PFSK-1 (cell line): ENCODE measurements around the gene NEK5.

Source experiments
- POLR2AphosphoS5 ChIP-seq: IDR thresholded peaks from 2 replicates; pipeline ENCODE4 v1.6.1; 2012; ENCODE audit warnings: low read depth, mild to moderate bottlenecking, control low read depth, low read length, moderate library complexity
- SIN3A ChIP-seq: IDR thresholded peaks from 2 replicates; pipeline ENCODE4 v1.6.1; 2012; ENCODE audit warnings: mild to moderate bottlenecking, low read length, moderate library complexity, borderline replicate concordance; ENCODE audit not compliant: insufficient read depth
- TAF1 ChIP-seq: IDR thresholded peaks from 2 replicates; pipeline ENCODE4 v1.6.1; 2012; ENCODE audit warnings: low read length, control low read depth, borderline replicate concordance; ENCODE audit not compliant: insufficient read depth
- TF ChIP-seq, protein P1 (sequence below), 2 experiments: IDR thresholded peaks; 2 replicates each; pipeline versions ENCODE4 v1.6.1 to v1.8.0; 2011 to 2012; ENCODE audit warnings: low read depth in 2 of 2, low read length in 2 of 2, control low read depth in 1 of 2, inconsistent platforms in 1 of 2, mild to moderate bottlenecking in 1 of 2, moderate library complexity in 1 of 2; ENCODE audit not compliant: insufficient read depth in 1 of 2

- no peak for TF ChIP-seq POLR2AphosphoS5
- TF ChIP-seq, protein P1, sequence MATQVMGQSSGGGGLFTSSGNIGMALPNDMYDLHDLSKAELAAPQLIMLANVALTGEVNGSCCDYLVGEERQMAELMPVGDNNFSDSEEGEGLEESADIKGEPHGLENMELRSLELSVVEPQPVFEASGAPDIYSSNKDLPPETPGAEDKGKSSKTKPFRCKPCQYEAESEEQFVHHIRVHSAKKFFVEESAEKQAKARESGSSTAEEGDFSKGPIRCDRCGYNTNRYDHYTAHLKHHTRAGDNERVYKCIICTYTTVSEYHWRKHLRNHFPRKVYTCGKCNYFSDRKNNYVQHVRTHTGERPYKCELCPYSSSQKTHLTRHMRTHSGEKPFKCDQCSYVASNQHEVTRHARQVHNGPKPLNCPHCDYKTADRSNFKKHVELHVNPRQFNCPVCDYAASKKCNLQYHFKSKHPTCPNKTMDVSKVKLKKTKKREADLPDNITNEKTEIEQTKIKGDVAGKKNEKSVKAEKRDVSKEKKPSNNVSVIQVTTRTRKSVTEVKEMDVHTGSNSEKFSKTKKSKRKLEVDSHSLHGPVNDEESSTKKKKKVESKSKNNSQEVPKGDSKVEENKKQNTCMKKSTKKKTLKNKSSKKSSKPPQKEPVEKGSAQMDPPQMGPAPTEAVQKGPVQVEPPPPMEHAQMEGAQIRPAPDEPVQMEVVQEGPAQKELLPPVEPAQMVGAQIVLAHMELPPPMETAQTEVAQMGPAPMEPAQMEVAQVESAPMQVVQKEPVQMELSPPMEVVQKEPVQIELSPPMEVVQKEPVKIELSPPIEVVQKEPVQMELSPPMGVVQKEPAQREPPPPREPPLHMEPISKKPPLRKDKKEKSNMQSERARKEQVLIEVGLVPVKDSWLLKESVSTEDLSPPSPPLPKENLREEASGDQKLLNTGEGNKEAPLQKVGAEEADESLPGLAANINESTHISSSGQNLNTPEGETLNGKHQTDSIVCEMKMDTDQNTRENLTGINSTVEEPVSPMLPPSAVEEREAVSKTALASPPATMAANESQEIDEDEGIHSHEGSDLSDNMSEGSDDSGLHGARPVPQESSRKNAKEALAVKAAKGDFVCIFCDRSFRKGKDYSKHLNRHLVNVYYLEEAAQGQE (IDR thresholded peaks at IDR 0.05; ENCODE audit: insufficient read depth in 1 of 2, low read depth in 2 of 2, low read length in 2 of 2) = no peak
- no peak for TF ChIP-seq TAF1
- no peak for TF ChIP-seq SIN3A
Measured at GRCh38 chr13:52161181-52161646, 32.3 kb upstream of the NEK5 start.
